HepG2 (cell line): ENCODE results near the gene NTM. TPM values are rescaled to one million over a fixed set of nuclear protein-coding genes. Genes with fewer than 3 reads are reported as not detected.
A peak's percentile ranks its signal among the peaks of the same experiment; 100 is the strongest.

ENCODE experiments used
- ATF2 ChIP-seq: sonication (generic); formaldehyde crosslinking; IDR thresholded peaks from 2 replicates; pipeline ENCODE4 v1.4.0; 2020; ENCODE audit warnings: missing genetic modification reagents
- CTCF ChIP-seq: sonication (generic); formaldehyde crosslinking; IDR thresholded peaks from 2 replicates; pipeline ENCODE4 v1.5.0; 2020; ENCODE audit warnings: mild to moderate bottlenecking, missing genetic modification reagents, moderate library complexity
- DDIT3 ChIP-seq: sonication (generic); formaldehyde crosslinking; IDR thresholded peaks from 2 replicates; pipeline ENCODE4 v1.4.0; 2020; ENCODE audit warnings: mild to moderate bottlenecking, missing genetic modification reagents
- ETV6 ChIP-seq: sonication (generic); formaldehyde crosslinking; conservative IDR thresholded peaks from 2 replicates; pipeline ENCODE4 v1.4.0; 2020; ENCODE audit warnings: missing genetic modification reagents
- FOXO4 ChIP-seq: sonication (generic); formaldehyde crosslinking; conservative IDR thresholded peaks from 2 replicates; pipeline ENCODE4 v1.8.1; 2023; ENCODE audit warnings: missing genetic modification reagents
- KLF13 ChIP-seq: sonication (generic); formaldehyde crosslinking; IDR thresholded peaks from 2 replicates; pipeline ENCODE4 v1.4.0; 2020; ENCODE audit warnings: mild to moderate bottlenecking, missing genetic modification reagents
- THAP7 ChIP-seq: sonication (generic); formaldehyde crosslinking; IDR thresholded peaks from 2 replicates; pipeline ENCODE4 v1.8.1; 2023; ENCODE audit warnings: mild to moderate bottlenecking, missing genetic modification reagents
- ZNF142 ChIP-seq: sonication (generic); formaldehyde crosslinking; IDR thresholded peaks from 2 replicates; pipeline ENCODE4 v1.4.0; 2020; ENCODE audit warnings: missing genetic modification reagents
- ZNF574 ChIP-seq: sonication (generic); formaldehyde crosslinking; IDR thresholded peaks from 2 replicates; pipeline ENCODE4 v1.4.0; 2020; ENCODE audit warnings: missing genetic modification reagents
- polyA plus RNA-seq, 8 experiments: library from polyadenylated mRNA; depleted of rRNA in 3 of 8; stranded (reverse) in 7 of 8; unstranded in 1 of 8; fragments of >200 nt; fragmentation: Illumina TruSeq in 4 of 8; extraction: Trizol in 4 of 8; gene quantifications; 2 replicates each; pipeline versions ENCODE4 v1.2.1 to v1.2.3, GENCODE V29; 2011 to 2016; ENCODE audit warnings: low read depth in 4 of 8, missing spikeins in 1 of 8, mixed read lengths in 1 of 8; ENCODE audit not compliant: insufficient read depth in 1 of 8
- total RNA-seq, 5 experiments: library from RNA; depleted of rRNA; stranded (reverse); fragments of >200 nt; fragmentation: Illumina TruSeq; extraction: Trizol; gene quantifications; 2 replicates each; pipeline ENCODE4 v1.2.3, GENCODE V29; 2016; ENCODE audit warnings: low read depth in 1 of 5

NTM gene
- total and polyA plus RNA-seq, 2 of the 13 experiments (the other 11 are each of a cell fraction or from before 2014, with no cell fraction given), result not detected

- TF ChIP-seq FOXO4, result no peak
- TF ChIP-seq ETV6 (CRISPR knock-in tag), result no peak
- no peak for TF ChIP-seq THAP7
- peak; percentile 37; the same call in 1 of the 2 replicates for TF ChIP-seq CTCF (CRISPR knock-in tag)
- TF ChIP-seq ATF2 (CRISPR knock-in tag), result no peak
- TF ChIP-seq KLF13 (CRISPR knock-in tag), result no peak
- TF ChIP-seq ZNF142 (CRISPR knock-in tag), result no peak
- TF ChIP-seq ZNF574 (CRISPR knock-in tag), result 0 out of 2 replicates have a peak, but pooled peaks have one; percentile 19
- TF ChIP-seq DDIT3 (CRISPR knock-in tag), result no peak
Measured at GRCh38 chr11:131691181-131692041, 321.0 kb downstream of the NTM start (continued).
